Stimulated activated CD8-positive, alpha-beta memory T cell treated with anti-CD3 and anti-CD28 coated beads, Interleukin-12 subunit alpha, Interleukin-12 subunit beta, amount 100 ng/mL, for 24 hours (primary cell): ENCODE data around the gene ANXA7.
"Not testable (repeated sequence)": the region's sequence is repeated elsewhere in the genome, so short reads cannot be mapped to it uniquely, and the experiment has no call there.

Experiments used
- DNase-seq: peaks from one replicate; pipeline ENCODE4 v3.0.0-alpha.2; 2020; ENCODE audit errors: extremely low read depth

The ANXA7 gene

DNA sequence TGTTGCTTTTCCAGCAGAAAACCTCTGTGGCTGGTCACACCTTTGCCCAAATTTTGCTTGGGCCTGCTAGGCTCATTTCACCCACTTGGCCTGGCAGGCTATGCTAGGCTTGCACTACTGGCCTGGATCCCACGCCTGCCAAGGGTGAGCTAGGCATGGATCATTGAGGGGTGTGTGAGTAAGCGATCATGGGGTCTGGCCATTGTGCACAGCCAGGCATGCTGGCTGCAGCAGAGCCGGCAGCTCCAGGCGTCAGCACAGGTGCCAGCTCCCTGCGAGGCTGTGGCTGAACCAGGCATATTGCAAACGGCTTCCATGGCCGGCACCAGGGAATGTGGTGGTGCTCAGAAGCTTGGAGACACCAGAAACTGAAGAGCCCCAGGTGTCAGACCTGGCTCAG lies 74.4 kb downstream of the ANXA7 start:
- no peak for DNase-seq

DNA sequence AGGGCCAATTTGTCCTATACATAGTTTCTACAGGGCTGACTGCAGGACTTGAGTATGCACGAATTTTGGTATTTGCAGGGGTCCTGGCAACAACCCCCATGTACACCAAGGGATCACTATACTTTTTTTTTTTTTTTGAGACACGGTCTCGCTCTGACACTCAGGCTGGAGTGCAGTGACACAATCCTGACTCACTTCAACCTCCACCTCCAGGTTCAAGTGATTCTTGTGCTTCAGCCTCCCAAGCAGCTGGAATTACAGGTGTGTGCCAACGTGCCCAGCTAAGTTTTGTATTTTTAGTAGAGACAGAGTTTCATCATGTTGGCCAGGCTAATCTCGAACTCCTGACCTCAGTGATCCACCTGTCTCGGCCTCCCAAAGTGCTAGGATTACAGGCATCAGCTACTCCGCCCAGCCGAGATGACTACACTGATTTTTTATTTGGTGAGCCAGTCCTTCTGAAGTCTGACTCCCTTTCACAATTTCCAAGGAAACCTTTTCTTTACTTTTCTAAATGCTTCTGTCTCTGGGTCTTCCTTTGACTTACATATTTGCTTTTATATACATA lies 75.0 kb downstream of the ANXA7 start:
- DNase-seq: no peak

DNA sequence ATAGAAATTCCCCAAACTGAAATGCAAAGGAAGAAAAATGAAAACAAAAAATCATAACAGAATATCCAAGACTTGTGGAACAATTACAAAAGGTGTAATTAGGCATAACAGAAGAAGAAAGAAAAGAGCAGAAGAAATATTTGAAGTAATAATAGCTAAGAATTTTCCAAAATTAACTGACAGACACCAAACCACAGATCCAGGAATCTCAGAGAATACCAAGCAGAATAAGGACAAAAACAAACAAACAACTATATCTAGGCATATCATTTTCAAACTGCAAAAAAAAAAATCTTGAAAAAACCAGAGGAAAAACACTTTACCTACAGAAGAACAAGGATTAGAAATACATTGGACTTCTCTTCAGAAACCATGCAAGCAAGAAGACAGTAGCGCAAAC lies 80.7 kb downstream of the ANXA7 start:
- no peak for DNase-seq

DNA sequence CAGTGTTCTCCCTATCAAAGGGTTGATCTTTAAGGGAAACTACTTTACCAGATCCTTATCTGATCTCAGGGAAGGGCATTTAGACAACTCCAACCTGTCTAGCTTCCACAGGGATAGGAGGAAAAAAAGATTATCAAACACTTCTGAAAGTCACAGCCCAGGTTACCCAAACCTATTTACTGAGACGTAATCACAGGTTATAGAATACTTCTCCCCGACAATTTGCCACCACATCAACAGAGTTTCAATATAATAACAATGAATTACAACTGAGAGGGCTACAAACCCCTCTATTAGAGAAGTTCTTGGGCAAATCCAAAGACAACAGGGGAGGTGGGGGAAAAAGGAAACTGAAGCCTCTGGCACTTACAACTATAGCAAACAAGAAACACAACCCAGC lies 81.5 kb downstream of the ANXA7 start:
- no peak for DNase-seq

DNA sequence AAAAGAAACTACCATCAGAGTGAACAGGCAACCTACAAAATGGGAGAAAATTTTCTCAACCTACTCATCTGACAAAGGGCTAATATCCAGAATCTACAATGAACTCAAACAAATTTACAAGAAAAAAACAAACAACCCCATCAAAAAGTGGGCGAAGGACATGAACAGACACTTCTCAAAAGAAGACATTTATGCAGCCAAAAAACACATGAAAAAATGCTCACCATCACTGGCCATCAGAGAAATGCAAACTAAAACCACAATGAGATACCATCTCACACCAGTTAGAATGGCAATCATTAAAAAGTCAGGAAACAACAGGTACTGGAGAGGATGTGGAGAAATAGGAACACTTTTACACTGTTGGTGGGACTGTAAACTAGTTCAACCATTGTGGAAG lies 85.3 kb downstream of the ANXA7 start:
- not testable (repeated sequence) for DNase-seq

DNA sequence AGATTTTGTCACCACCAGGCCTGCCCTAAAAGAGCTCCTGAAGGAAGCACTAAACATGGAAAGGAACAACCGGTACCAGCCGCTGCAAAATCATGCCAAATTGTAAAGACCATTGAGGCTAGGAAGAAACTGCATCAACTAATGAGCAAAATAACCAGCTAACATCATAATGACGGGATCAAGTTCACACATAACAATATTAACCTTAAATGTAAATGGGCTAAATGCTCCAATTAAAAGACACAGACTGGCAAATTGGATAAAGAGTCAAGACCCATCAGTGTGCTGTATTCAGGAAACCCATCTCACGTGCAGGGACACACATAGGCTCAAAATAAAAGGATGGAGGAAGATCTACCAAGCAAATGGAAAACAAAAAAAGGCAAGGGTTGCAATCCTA lies 88.6 kb downstream of the ANXA7 start:
- not testable (repeated sequence) for DNase-seq
